GM13976 (cell line): ENCODE results near the gene ARIH1.
"Not testable (repeated sequence)": the region's sequence is repeated elsewhere in the genome, so short reads cannot be mapped to it uniquely, and the experiment has no call there.

Experiments used
- DNase-seq: peaks from one replicate; pipeline ENCODE4 v3.0.0; 2012; ENCODE audit warnings: low spot score
- CTCF ChIP-seq: IDR thresholded peaks from 2 replicates; pipeline ENCODE4 v1.5.1; 2012; ENCODE audit warnings: borderline replicate concordance, mild to moderate bottlenecking; ENCODE audit not compliant: insufficient read depth; ENCODE audit errors: extremely low read depth, missing control alignments, control extremely low read depth
- in situ Hi-C: fragments of 300-500 bp; cut with MboI; formaldehyde crosslinking; loops from one replicate; pipeline ENCODE4 v1.12.0; 2022; ENCODE audit warnings: low sequenced_read_pairs, mixed read lengths, inconsistent platforms; ENCODE audit not compliant: unreplicated experiment

ARIH1 gene

DNA sequence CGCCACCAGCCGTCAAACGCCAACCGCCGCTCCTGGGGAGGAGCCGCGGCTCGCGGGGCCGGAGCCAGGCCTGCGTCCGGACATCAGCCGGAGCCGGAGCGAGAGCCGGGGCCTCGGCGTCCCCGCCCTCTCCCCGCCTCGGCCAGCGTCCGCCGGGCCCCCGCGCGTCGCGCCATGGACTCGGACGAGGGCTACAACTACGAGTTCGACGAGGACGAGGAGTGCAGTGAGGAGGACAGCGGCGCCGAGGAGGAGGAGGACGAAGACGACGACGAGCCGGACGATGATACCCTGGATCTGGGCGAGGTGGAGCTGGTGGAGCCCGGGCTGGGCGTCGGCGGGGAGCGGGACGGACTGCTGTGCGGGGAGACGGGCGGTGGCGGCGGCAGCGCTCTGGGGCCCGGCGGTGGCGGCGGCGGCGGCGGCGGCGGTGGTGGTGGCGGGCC is 359 bp downstream of the ARIH1 start:
- no peak for TF ChIP-seq CTCF
- no peak for DNase-seq
- in situ Hi-C loops, result no loop called here

DNA sequence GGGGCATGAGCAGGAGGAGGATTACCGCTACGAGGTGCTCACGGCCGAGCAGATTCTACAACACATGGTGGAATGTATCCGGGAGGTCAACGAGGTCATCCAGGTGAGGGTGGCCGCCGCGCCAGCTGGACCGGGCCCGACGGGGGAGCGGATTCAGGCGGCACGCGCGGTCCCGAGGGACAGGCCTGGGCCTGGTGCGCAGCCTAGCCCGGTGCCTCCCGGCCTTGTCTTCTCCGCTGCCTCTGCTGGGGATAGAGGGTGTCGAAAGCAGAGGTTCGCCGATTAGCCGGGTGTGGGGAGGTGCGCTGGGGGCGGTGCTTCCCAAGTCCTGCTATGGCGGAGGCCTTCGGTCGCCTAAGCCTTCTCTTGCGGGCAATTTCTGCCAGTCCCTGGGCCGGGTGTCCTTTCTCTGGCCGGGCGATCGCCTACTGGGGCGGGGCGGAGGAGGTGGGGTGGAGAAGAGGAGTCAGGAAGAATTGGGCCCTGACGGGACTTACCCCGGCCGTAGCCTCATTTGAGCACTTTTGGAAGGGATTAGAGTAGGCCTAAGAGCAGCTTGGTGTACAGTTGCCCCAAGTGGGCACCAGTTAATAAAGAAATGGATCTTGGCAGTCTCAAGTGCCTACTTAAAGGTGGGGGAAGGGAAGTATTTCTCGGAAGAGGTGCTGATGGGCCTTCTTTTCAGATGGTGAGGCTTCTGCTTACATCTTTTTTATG is 940 bp downstream of the ARIH1 start:
- no peak for TF ChIP-seq CTCF
- DNase-seq, result peak; percentile 79
- in situ Hi-C loops, result no loop called here

DNA sequence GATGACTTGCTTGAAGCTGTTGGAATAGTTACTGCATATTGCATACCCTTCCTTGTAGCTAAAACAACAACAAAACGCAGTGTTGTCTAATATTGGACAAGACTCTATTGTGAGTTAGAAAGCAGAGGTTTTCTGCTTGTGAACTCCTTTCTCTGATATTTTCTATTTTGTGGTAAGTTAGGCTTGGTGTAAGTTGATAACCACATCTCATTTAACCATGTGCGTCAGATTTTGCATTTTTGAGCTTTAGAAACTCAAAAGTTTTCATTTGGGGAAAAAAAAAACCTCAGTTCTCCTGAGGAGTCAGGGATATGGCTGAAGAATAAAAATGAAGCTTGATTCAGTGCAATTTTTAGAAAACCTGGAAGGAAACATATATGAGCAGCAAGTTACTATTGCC is 1.5 kb downstream of the ARIH1 start:
- TF ChIP-seq CTCF, result no peak
- in situ Hi-C loops, result no loop called here
- DNase-seq, result no peak

- in situ Hi-C loops, DNase-seq: not testable (repeated sequence)
Observed at GRCh38 chr15:72476330-72476729, 2.2 kb downstream of the ARIH1 start.

GRCh38 chr15:72481015-72481659 is 7.0 kb downstream of the ARIH1 start:
- no peak for TF ChIP-seq CTCF
- in situ Hi-C loops, result no loop called here
- no peak for DNase-seq

DNA sequence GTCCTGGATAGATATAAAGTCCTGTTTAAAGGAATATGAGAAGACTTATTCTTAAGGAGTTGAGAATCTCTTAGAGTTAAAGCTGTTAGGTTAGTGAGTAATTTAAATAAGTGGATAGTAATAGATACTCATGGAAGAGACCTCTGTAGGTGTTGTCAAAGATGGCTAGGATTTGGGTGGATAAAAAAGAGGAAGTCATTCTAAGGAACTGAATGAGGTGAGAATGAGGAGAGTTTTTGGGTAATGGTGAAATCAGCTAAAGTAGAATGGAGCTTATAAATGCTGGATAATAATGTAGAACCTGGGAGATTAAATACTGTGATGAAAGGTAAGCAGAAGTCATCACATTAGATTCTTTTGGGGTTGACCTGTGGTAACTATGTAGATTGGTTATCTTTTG is 8.1 kb downstream of the ARIH1 start:
- no peak for TF ChIP-seq CTCF
- in situ Hi-C loops, result no loop called here
- no peak for DNase-seq

DNA sequence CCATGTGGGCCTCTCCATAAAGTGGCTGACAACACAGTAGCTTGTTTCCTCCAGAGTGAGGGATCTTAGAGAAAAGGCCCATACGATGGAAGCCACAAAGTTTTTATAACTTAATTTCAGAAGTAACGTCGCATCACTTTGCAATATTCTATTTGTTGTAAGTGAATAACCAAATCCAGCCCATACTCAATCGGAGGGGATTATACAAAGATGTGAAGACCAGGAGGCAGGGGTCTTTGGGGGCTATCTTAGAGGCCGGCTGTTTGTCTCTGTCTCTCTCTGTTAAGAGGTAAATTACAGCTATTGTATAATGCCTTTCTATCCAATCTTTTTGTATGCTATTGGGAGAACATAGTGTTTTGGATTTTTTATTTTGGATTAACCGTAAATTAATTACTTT is 9.1 kb downstream of the ARIH1 start:
- no peak for DNase-seq
- in situ Hi-C loops, result no loop called here
- TF ChIP-seq CTCF, result no peak
